Activated CD8-positive, alpha-beta memory T cell treated with anti-CD3 and anti-CD28 coated beads, Interleukin-2, amount 50 U/mL, for 1 hour (primary cell): ENCODE data around the gene CORO1C.
"Not testable (repeated sequence)": the region's sequence is repeated elsewhere in the genome, so short reads cannot be mapped to it uniquely, and the experiment has no call there.

Experiments
- DNase-seq: peaks from one replicate; pipeline ENCODE4 v3.0.0-alpha.2; 2020; ENCODE audit errors: extremely low read depth

CORO1C gene

GRCh38 chr12:108634341-108634751, 97.0 kb downstream of the CORO1C start:
- DNase-seq: no peak

- peak; percentile 78 for DNase-seq
Measured at GRCh38 chr12:108633534-108634248, 97.6 kb downstream of the CORO1C start, which contains the start of gene SELPLG. Gene SELPLG, minus strand, starts transcription at chr12:108633894. Its CDS starts 9,587 bp downstream, at chr12:108624307.

- DNase-seq: no peak
Measured at GRCh38 chr12:108633081-108633533, 98.2 kb downstream of the CORO1C start.

GRCh38 chr12:108631261-108631660, 100.1 kb downstream of the CORO1C start:
- not testable (repeated sequence) for DNase-seq

- DNase-seq: no peak
Measured at GRCh38 chr12:108630481-108631207, 100.7 kb downstream of the CORO1C start.

- no peak for DNase-seq
Measured at GRCh38 chr12:108629824-108630476, 101.4 kb downstream of the CORO1C start.

- no peak for DNase-seq
Measured at GRCh38 chr12:108629151-108629550, 102.2 kb downstream of the CORO1C start.

- no peak for DNase-seq
Measured at GRCh38 chr12:108627134-108627920, 104.0 kb downstream of the CORO1C start.

GRCh38 chr12:108625228-108625627, 106.1 kb downstream of the CORO1C start:
- no peak for DNase-seq

GRCh38 chr12:108623577-108623976, 107.7 kb downstream of the CORO1C start:
- no peak for DNase-seq

- no peak for DNase-seq
Measured at GRCh38 chr12:108622921-108623514, 108.3 kb downstream of the CORO1C start.

- no peak for DNase-seq
Measured at GRCh38 chr12:108622421-108622820, 108.9 kb downstream of the CORO1C start.

- DNase-seq: no peak
Measured at GRCh38 chr12:108621161-108621560, 110.2 kb downstream of the CORO1C start.

GRCh38 chr12:108620236-108620879, 111.0 kb downstream of the CORO1C start:
- DNase-seq: no peak

- no peak for DNase-seq
Measured at GRCh38 chr12:108619369-108620160, 111.8 kb downstream of the CORO1C start.

GRCh38 chr12:108618953-108619274, 112.4 kb downstream of the CORO1C start:
- DNase-seq: not testable (repeated sequence)

- no peak for DNase-seq
Measured at GRCh38 chr12:108618079-108618952, 113.0 kb downstream of the CORO1C start.

- peak; percentile 52 for DNase-seq
Measured at GRCh38 chr12:108616941-108617858, 114.1 kb downstream of the CORO1C start.
